GM21723 (cell line): Measurements from ENCODE around the gene TSPAN3.

ENCODE experiments used
- ATAC-seq: cut with Tn5 transposase; IDR thresholded peaks from one replicate; pipeline ENCODE4 v1.9.1; 2021; ENCODE audit warnings: mild to moderate bottlenecking, moderate library complexity; ENCODE audit not compliant: unreplicated experiment

TSPAN3 gene

GRCh38 chr15:76991741-76992645 is 78.9 kb downstream of the TSPAN3 start:
- ATAC-seq: no peak
